H9 (cell line): ENCODE measurements around the gene SPATS2. TPM values are rescaled to one million over a fixed set of nuclear protein-coding genes. Genes with fewer than 3 reads are reported as not detected.
A peak's percentile ranks its signal among the peaks of the same experiment; 100 is the strongest.

Source experiments
- DNase-seq: peaks from one replicate; pipeline ENCODE4 v3.0.0-alpha.2; 2017
- H2AFZ ChIP-seq: one replicate; pipeline ENCODE4 v1.6.1; 2013; ENCODE audit warnings: mild to moderate bottlenecking, low read length, control low read depth, moderate library complexity
- H2AK5ac ChIP-seq: 2 replicates; pipeline ENCODE4 v1.6.1; 2013; ENCODE audit warnings: low read length, control low read depth, mixed read lengths; ENCODE audit not compliant: insufficient read length
- H2BK120ac ChIP-seq: one replicate; pipeline ENCODE4 v1.6.1; 2013; ENCODE audit warnings: low read depth, mild to moderate bottlenecking, low read length, control low read depth, inconsistent platforms; ENCODE audit not compliant: poor library complexity, severe bottlenecking
- H2BK12ac ChIP-seq: 2 replicates; pipeline ENCODE4 v1.6.1; 2013; ENCODE audit warnings: low read length, control low read depth, mixed read lengths, low read depth; ENCODE audit not compliant: insufficient read length
- H2BK15ac ChIP-seq: 2 replicates; pipeline ENCODE4 v1.6.1; 2013; ENCODE audit warnings: low read depth, low read length, control low read depth
- H2BK20ac ChIP-seq: one replicate; pipeline ENCODE4 v1.6.1; 2013; ENCODE audit warnings: low read depth, mild to moderate bottlenecking, low read length, control low read depth, inconsistent platforms; ENCODE audit not compliant: poor library complexity, severe bottlenecking
- H2BK5ac ChIP-seq: 2 replicates; pipeline ENCODE4 v1.6.1; 2013; ENCODE audit warnings: low read length, control low read depth, mixed read lengths; ENCODE audit not compliant: insufficient read length
- H3K14ac ChIP-seq: 2 replicates; pipeline ENCODE4 v1.6.1; 2013; ENCODE audit warnings: low read length, control low read depth; ENCODE audit not compliant: insufficient read depth
- H3K18ac ChIP-seq: 2 replicates; pipeline ENCODE4 v1.6.1; 2013; ENCODE audit warnings: low read depth, mild to moderate bottlenecking, mixed read lengths, low read length, control low read depth; ENCODE audit not compliant: insufficient read length
- H3K23ac ChIP-seq: 2 replicates; pipeline ENCODE4 v1.6.1; 2013; ENCODE audit warnings: low read length, control low read depth, mixed read lengths, low read depth; ENCODE audit not compliant: insufficient read length
- H3K23me2 ChIP-seq: 2 replicates; pipeline ENCODE4 v1.6.1; 2013; ENCODE audit warnings: low read depth, mild to moderate bottlenecking, mixed read lengths, low read length, control low read depth; ENCODE audit not compliant: insufficient read length, poor library complexity, severe bottlenecking
- H3K27ac ChIP-seq: 2 replicates; pipeline ENCODE4 v1.5.1; 2013; ENCODE audit warnings: low read length, control low read depth, mixed read lengths, low read depth; ENCODE audit not compliant: insufficient read length
- H3K27me3 ChIP-seq: 2 replicates; pipeline ENCODE4 v1.6.1; 2013; ENCODE audit warnings: low read length, control low read depth, inconsistent platforms; ENCODE audit not compliant: insufficient read depth
- H3K4ac ChIP-seq: 2 replicates; pipeline ENCODE4 v1.6.1; 2013; ENCODE audit warnings: low read depth, mild to moderate bottlenecking, control low read depth, inconsistent platforms, low read length, moderate library complexity
- H3K4me1 ChIP-seq: 2 replicates; pipeline ENCODE4 v1.6.1; 2013; ENCODE audit warnings: low read length, control low read depth, inconsistent platforms; ENCODE audit not compliant: insufficient read depth
- H3K4me2 ChIP-seq: 2 replicates; pipeline ENCODE4 v1.6.1; 2013; ENCODE audit warnings: low read length, control low read depth, mixed read lengths; ENCODE audit not compliant: insufficient read length, insufficient read depth
- H3K56ac ChIP-seq: 2 replicates; pipeline ENCODE4 v1.6.1; 2013; ENCODE audit warnings: low read depth, mild to moderate bottlenecking, mixed read lengths, low read length, control low read depth; ENCODE audit not compliant: insufficient read length
- H3K79me1 ChIP-seq: 2 replicates; pipeline ENCODE4 v1.6.1; 2013; ENCODE audit warnings: low read depth, mild to moderate bottlenecking, moderate library complexity, low read length, control low read depth, inconsistent platforms; ENCODE audit not compliant: insufficient read depth, poor library complexity, severe bottlenecking
- H3K79me2 ChIP-seq: 2 replicates; pipeline ENCODE4 v1.6.1; 2013; ENCODE audit warnings: low read length, control low read depth, inconsistent platforms; ENCODE audit not compliant: insufficient read depth
- H3K9ac ChIP-seq: 2 replicates; pipeline ENCODE4 v1.6.1; 2013; ENCODE audit warnings: low read length, control low read depth, mixed read lengths; ENCODE audit not compliant: insufficient read length; ENCODE audit errors: extremely low read depth
- H3K9me3 ChIP-seq: one replicate; pipeline ENCODE4 v1.6.1; 2013; ENCODE audit warnings: low read depth, low read length, inconsistent platforms; ENCODE audit not compliant: control insufficient read depth
- H3T11ph ChIP-seq: one replicate; pipeline ENCODE4 v1.6.1; 2013; ENCODE audit warnings: mild to moderate bottlenecking, low read length, control low read depth, inconsistent platforms
- H4K20me1 ChIP-seq: one replicate; pipeline ENCODE4 v1.6.1; 2013; ENCODE audit not compliant: control insufficient read depth, insufficient read length, insufficient read depth
- H4K5ac ChIP-seq: 2 replicates; pipeline ENCODE4 v1.6.1; 2013; ENCODE audit warnings: low read depth, mild to moderate bottlenecking, mixed read lengths, low read length, control low read depth; ENCODE audit not compliant: insufficient read length
- H4K8ac ChIP-seq: replicated peaks from 2 replicates; pipeline ENCODE4 v1.6.1; 2013; ENCODE audit warnings: low read length, control low read depth, mixed read lengths, low read depth; ENCODE audit not compliant: insufficient read length
- H4K91ac ChIP-seq: 2 replicates; pipeline ENCODE4 v1.6.1; 2013; ENCODE audit warnings: low read depth, mild to moderate bottlenecking, moderate library complexity, mixed read lengths, low read length, control low read depth; ENCODE audit not compliant: insufficient read length
- H3K27ac Mint-ChIP-seq, 3 experiments: 2 replicates in 2 of 3; 3 replicates in 1 of 3; pipeline ENCODE4 v1.8.0; 2020 to 2021; ENCODE audit warnings: mixed read lengths in 3 of 3, mild to moderate bottlenecking in 1 of 3, moderate library complexity in 1 of 3
- H3K27me3 Mint-ChIP-seq: 2 replicates; pipeline ENCODE4 v1.8.0; 2021; ENCODE audit warnings: low read depth, mild to moderate bottlenecking, moderate library complexity, mixed read lengths
- H3K36me3 Mint-ChIP-seq, 3 experiments: 2 replicates in 2 of 3; 3 replicates in 1 of 3; pipeline ENCODE4 v1.8.0; 2020 to 2021; ENCODE audit warnings: low read depth in 3 of 3, mixed read lengths in 3 of 3; ENCODE audit not compliant: insufficient read depth in 1 of 3
- H3K4me1 Mint-ChIP-seq, 2 experiments: 2 replicates each; pipeline ENCODE4 v1.8.0; 2020; ENCODE audit warnings: mixed read lengths in 2 of 2
- H3K4me3 Mint-ChIP-seq, 2 experiments: 2 replicates in 1 of 2; 3 replicates in 1 of 2; pipeline ENCODE4 v1.8.0; 2020 to 2021; ENCODE audit warnings: mild to moderate bottlenecking in 2 of 2, mixed read lengths in 2 of 2, moderate library complexity in 1 of 2
- H3K9me3 Mint-ChIP-seq, 2 experiments: 2 replicates in 1 of 2; 3 replicates in 1 of 2; pipeline ENCODE4 v1.8.0; 2020; ENCODE audit warnings: mild to moderate bottlenecking in 2 of 2, mixed read lengths in 2 of 2, moderate library complexity in 1 of 2
- CTCF ChIP-seq: fragments of 200-600 bp; sonication (generic); conservative IDR thresholded peaks from 3 replicates; pipeline ENCODE4 v1.8.0; 2021; ENCODE audit warnings: antibody characterized with exemption, mild to moderate bottlenecking
- WGBS: extraction: QIAGEN DNeasy Blood & Tissue Kit; methylation state at CpG from one replicate; pipeline ENCODE4 v1.1.7; 2013; ENCODE audit warnings: missing lambda C conversion rate, low lambda C conversion rate, mixed read lengths; ENCODE audit not compliant: insufficient read length; ENCODE audit errors: extremely low coverage; 5-methylcytosine and 5-hydroxymethylcytosine counted together
- total RNA-seq: library from RNA; stranded (reverse); gene quantifications from 2 replicates; pipeline ENCODE4 v1.2.1, GENCODE V29; 2021

Gene SPATS2
- total RNA-seq, 1 experiment from 2014 or later = 17.1 TPM

- Histone ChIP-seq H2AK5ac (no peak overlapping the region), H3K27ac (no peak overlapping the region), H4K8ac (no peak overlapping the region), H2BK15ac (no peak overlapping the region), H2BK20ac (no peak overlapping the region), H3K79me2 (peaks cover 6% of the 10 kb centered on the region; the same call in 1 of the 2 replicates), H3K4ac (no peak overlapping the region), H2BK12ac (no peak overlapping the region), H3T11ph (no peak overlapping the region), H3K9me3 (no peaks in the 10 kb centered on the region), H3K9ac (no peak overlapping the region), H3K4me1 (no peaks in the 10 kb centered on the region; the same call in 1 of the 2 replicates), H4K5ac (no peak overlapping the region), H3K27me3 (0 out of 2 replicates have a peak, but pooled peaks cover 2% of the 10 kb centered on the region), H3K23me2 (peaks cover 4% of the 10 kb centered on the region), H2AFZ (no peak overlapping the region), H2BK5ac (no peak overlapping the region), H3K79me1 (peaks cover under 1% of the 10 kb centered on the region), H4K20me1 (no peaks in the 10 kb centered on the region), H3K4me2 (peak overlapping the region; percentile 92), H3K18ac (no peak overlapping the region), H3K14ac (no peak overlapping the region), H4K91ac (no peak overlapping the region), H2BK120ac (no peak overlapping the region), H3K23ac (no peak overlapping the region), H3K56ac (no peak overlapping the region)
- no peak for TF ChIP-seq CTCF
- no peaks in the 10 kb centered on the region; a peak in 2 of 7 replicates for H3K36me3 Mint-ChIP-seq
- DNase-seq = no peak
- no CpG with 5 or more reads among the region's 5 CpGs for WGBS
- H3K4me1 Mint-ChIP-seq = peaks cover 15 to 22% of the 10 kb centered on the region in 2 experiments
- no peaks in the 10 kb centered on the region for H3K9me3 Mint-ChIP-seq
- H3K27me3 Mint-ChIP-seq = peaks cover 17% of the 10 kb centered on the region
- H3K27ac Mint-ChIP-seq = no peak overlapping the region
- peak overlapping the region; percentile 21 to 95; a peak in 2 of 5 replicates for H3K4me3 Mint-ChIP-seq
These were observed 1.7 kb upstream of the SPATS2 start for GRCh38 chr12:49365542-49365941.
